Gastrocnemius medialis (tissue), 4 donors: Measurements from ENCODE around the gene CABLES2.

Experiments used
- POLR2A ChIP-seq, 2 donors: fragments of 450-650 bp; IDR thresholded peaks; one replicate each; pipeline ENCODE4 v1.6.1; 2017; ENCODE audit warnings: antibody characterized with exemption in 2 of 2, mild to moderate bottlenecking in 2 of 2, moderate library complexity in 2 of 2
- TF ChIP-seq, protein P1 (sequence below), 5 experiments: fragments of 450-650 bp in 3 of 5; fragments of 200-600 bp in 2 of 5; sonication (generic) in 2 of 5; IDR thresholded peaks in 4 of 5; conservative IDR thresholded peaks in 1 of 5; 1 replicate in 4 of 5; 2 replicates in 1 of 5; pipeline ENCODE4 v1.5.1; 2016 to 2019; ENCODE audit warnings: antibody characterized with exemption in 5 of 5, mild to moderate bottlenecking in 3 of 5, moderate library complexity in 3 of 5

- TF ChIP-seq, protein P1, sequence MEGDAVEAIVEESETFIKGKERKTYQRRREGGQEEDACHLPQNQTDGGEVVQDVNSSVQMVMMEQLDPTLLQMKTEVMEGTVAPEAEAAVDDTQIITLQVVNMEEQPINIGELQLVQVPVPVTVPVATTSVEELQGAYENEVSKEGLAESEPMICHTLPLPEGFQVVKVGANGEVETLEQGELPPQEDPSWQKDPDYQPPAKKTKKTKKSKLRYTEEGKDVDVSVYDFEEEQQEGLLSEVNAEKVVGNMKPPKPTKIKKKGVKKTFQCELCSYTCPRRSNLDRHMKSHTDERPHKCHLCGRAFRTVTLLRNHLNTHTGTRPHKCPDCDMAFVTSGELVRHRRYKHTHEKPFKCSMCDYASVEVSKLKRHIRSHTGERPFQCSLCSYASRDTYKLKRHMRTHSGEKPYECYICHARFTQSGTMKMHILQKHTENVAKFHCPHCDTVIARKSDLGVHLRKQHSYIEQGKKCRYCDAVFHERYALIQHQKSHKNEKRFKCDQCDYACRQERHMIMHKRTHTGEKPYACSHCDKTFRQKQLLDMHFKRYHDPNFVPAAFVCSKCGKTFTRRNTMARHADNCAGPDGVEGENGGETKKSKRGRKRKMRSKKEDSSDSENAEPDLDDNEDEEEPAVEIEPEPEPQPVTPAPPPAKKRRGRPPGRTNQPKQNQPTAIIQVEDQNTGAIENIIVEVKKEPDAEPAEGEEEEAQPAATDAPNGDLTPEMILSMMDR (IDR thresholded peaks at IDR 0.05 in 4 of 5, conservative IDR thresholded peaks at IDR 0.05 in 1 of 5): no peak
- TF ChIP-seq POLR2A (IDR thresholded peaks at IDR 0.05): peak; percentile 56 to 59
Measured at GRCh38 chr20:62364911-62365736, 42.0 kb downstream of the CABLES2 start.
